ENCODE results near the gene VIL1. TPM values are rescaled to one million over a fixed set of nuclear protein-coding genes. Genes with fewer than 3 reads are reported as not detected.

VIL1 gene
- total and polyA plus RNA-seq, 9 of the 15 experiments (the other 6 are each of a cell fraction or from before 2014, with no cell fraction given), result 0.51 to 2.7 (median 1.2) TPM

- FAIRE-seq (peak; percentile 89), DNase-seq (ENCODE audit: extremely low read depth in 1 of 4, low spot score in 3 of 4) (peak; percentile 78 to 95 (median 84)), ATAC-seq (peak; percentile 71)
- WGBS (ENCODE audit: insufficient coverage, low coverage, missing lambda C conversion rate), result 1% methylated on average over 22 of the region's 57 CpGs
- H3K27ac ChIP-seq (ENCODE audit: extremely low read depth, low read depth, low read length), result peak overlapping the region; percentile 99
- no TSS peak for BruUV-seq (replicated peaks)
- ChIA-PET CTCF (ENCODE audit: low intra/inter-chr PET ratio) (interaction anchor here (1.9 to 2.0 kb wide), 2 partner anchors 95 to 123 kb away, joined by 8 to 10 read pairs; no protein-coding TSS in a partner anchor), POLR2A (interaction anchor here (0.5 to 1.4 kb wide), 10 partner anchors 8 to 130 kb away, joined by 3 to 8 read pairs (median 3); partner anchors contain the start of genes AAMP and PNKD)
- in situ Hi-C loops (cut with MboI), result loop anchor here (5.0 kb wide), 1 partner anchor 109 kb away; no protein-coding TSS in a partner anchor
- peak overlapping the region; percentile 92 for H2AFZ ChIP-seq (ENCODE audit: low read depth, low read length)
- H3K9me1 ChIP-seq (ENCODE audit: control insufficient read depth, insufficient read depth, low read length), result no peaks in the 10 kb centered on the region
- H3K4me2 ChIP-seq (ENCODE audit: insufficient read depth, low read length), result peak overlapping the region; percentile 91
- H3K9ac ChIP-seq (ENCODE audit: insufficient read depth in 1 of 2, low read depth in 2 of 2, low read length in 2 of 2), result peak overlapping the region; percentile 98 to 100
- H3K36me3 ChIP-seq (ENCODE audit: control insufficient read depth, insufficient read depth, low read length), result peaks cover 1% of the 10 kb centered on the region; the same call in 1 of the 3 replicates
- no peaks in the 10 kb centered on the region for H4K20me1 ChIP-seq (replicated peaks; ENCODE audit: control insufficient read depth, insufficient read depth, low read length)
- no peaks in the 10 kb centered on the region for H3K9me3 ChIP-seq (replicated peaks; ENCODE audit: control insufficient read depth, insufficient read depth, low read depth, low read length)
- H3K79me2 ChIP-seq (ENCODE audit: control insufficient read depth, insufficient read depth, low read length), result peaks cover 64% of the 10 kb centered on the region
- intact Hi-C loops (cut with micrococcal nuclease), result loop anchor here (1.0 to 5.0 kb wide), 6 partner anchors 27 to 209 kb away; partner anchors contain the start of genes CNOT9 and USP37
- H3K27me3 ChIP-seq (ENCODE audit: control insufficient read depth in 2 of 2, insufficient read depth in 2 of 2, low read length in 2 of 2), result no peaks in the 10 kb centered on the region
- peaks cover 20 to 71% of the 10 kb centered on the region in 2 experiments for H3K4me1 ChIP-seq (replicated peaks in 1 of 2; ENCODE audit: control insufficient read depth in 2 of 2, insufficient read depth in 2 of 2, low read length in 2 of 2)
- peak overlapping the region; percentile 57 for H3K4me3 ChIP-seq
- TF ChIP-seq HMGXB4 (CRISPR knock-in tag; IDR thresholded peaks at IDR 0.05) (no peak), PBX2 (CRISPR knock-in tag; IDR thresholded peaks at IDR 0.05; ENCODE audit: low read depth) (no peak), PBX2 (tag; conservative IDR thresholded peaks at IDR 0.05; ENCODE audit: low read depth) (no peak), PATZ1 (CRISPR knock-in tag; IDR thresholded peaks at IDR 0.05; ENCODE audit: borderline replicate concordance) (no peak), FOXK1 (CRISPR knock-in tag; IDR thresholded peaks at IDR 0.05; ENCODE audit: borderline replicate concordance) (no peak), ZNF830 (CRISPR knock-in tag; IDR thresholded peaks at IDR 0.05) (no peak), COPS2 (conservative IDR thresholded peaks at IDR 0.05) (no peak), DLX4 (CRISPR knock-in tag; IDR thresholded peaks at IDR 0.05) (no peak), CBFA2T3 (IDR thresholded peaks at IDR 0.05) (peak; percentile 37; the same call in 1 of the 2 replicates), TEAD4 (IDR thresholded peaks at IDR 0.05; ENCODE audit: low read length) (peak; percentile 68), TEAD4 (CRISPR knock-in tag; IDR thresholded peaks at IDR 0.05; ENCODE audit: borderline replicate concordance) (no peak), BDP1 (IDR thresholded peaks at IDR 0.05; ENCODE audit: insufficient read depth, insufficient read length) (no peak)
These were observed 22.9 kb upstream of the VIL1 start for GRCh38 chr2:218395826-218396687.

Data from K562 (cell line).